Heart right ventricle (tissue), 16 donors: ENCODE measurements around the gene KCNMA1. TPM values are rescaled to one million over a fixed set of nuclear protein-coding genes. Genes with fewer than 3 reads are reported as not detected.

Experiments used
- ATAC-seq, 8 donors: fragments of 200-7000 bp; cut with Tn5 transposase; one replicate each; pipeline ENCODE4 v1.9.1; 2020; ENCODE audit warnings: mild to moderate bottlenecking in 8 of 8, moderate library complexity in 8 of 8, moderate number of reproducible peaks in 1 of 8
- DNase-seq, 2 donors: peaks; one replicate each; pipeline ENCODE4 v3.0.0-alpha.2; 2020
- H3K27ac ChIP-seq, 10 donors: fragments of 200-600 bp; sonication (generic) in 2 of 10; one replicate each; pipeline versions ENCODE4 v1.5.0 to v1.8.0; 2020 to 2022; ENCODE audit warnings: mild to moderate bottlenecking in 3 of 10
- H3K27me3 ChIP-seq, 7 donors: fragments of 200-600 bp; one replicate each; pipeline ENCODE4 v1.8.0; 2021 to 2022; ENCODE audit warnings: mild to moderate bottlenecking in 2 of 7
- H3K36me3 ChIP-seq, 9 donors: fragments of 200-600 bp; sonication (generic) in 1 of 9; one replicate each; pipeline versions ENCODE4 v1.5.0 to v1.8.0; 2020 to 2022; ENCODE audit warnings: mild to moderate bottlenecking in 2 of 9
- H3K4me1 ChIP-seq, 9 donors: fragments of 200-600 bp; sonication (generic) in 1 of 9; one replicate each; pipeline versions ENCODE4 v1.5.0 to v1.8.0; 2020 to 2022; ENCODE audit warnings: mild to moderate bottlenecking in 4 of 9
- H3K4me3 ChIP-seq, 10 donors: fragments of 200-600 bp; sonication (generic) in 2 of 10; one replicate each; pipeline versions ENCODE4 v1.5.0 to v1.8.0; 2020 to 2022; ENCODE audit warnings: mild to moderate bottlenecking in 7 of 10, moderate library complexity in 2 of 10
- H3K9me3 ChIP-seq, 11 donors: fragments of 200-600 bp in 10 of 11; sonication (generic) in 2 of 11; one replicate each; pipeline versions ENCODE4 v1.5.0 to v1.8.0; 2013 to 2022; ENCODE audit warnings: mild to moderate bottlenecking in 2 of 11, control low read depth in 1 of 11, moderate library complexity in 1 of 11
- CTCF ChIP-seq, 9 donors: fragments of 200-600 bp; sonication (generic) in 2 of 9; IDR thresholded peaks; one replicate each; pipeline versions ENCODE4 v1.5.0 to v1.8.0; 2021 to 2022; ENCODE audit warnings: antibody characterized with exemption in 9 of 9, mild to moderate bottlenecking in 5 of 9, moderate library complexity in 1 of 9
- WGBS, 2 donors: extraction: QIAGEN DNeasy Blood & Tissue Kit; methylation state at CpG; one replicate each; pipeline ENCODE4 v1.1.7; 2013; ENCODE audit warnings: inconsistent platforms in 1 of 2; 5-methylcytosine and 5-hydroxymethylcytosine counted together
- intact Hi-C, 10 donors: fragments of 100-400 bp; cut with DNase I; formaldehyde crosslinking; loops; one replicate each; pipeline versions ENCODE4 v1.11.1 to v1.14.2; 2022
- polyA plus RNA-seq, 2 donors: library from polyadenylated mRNA; stranded (reverse); fragments of 200-250 nt; gene quantifications; one replicate each; pipeline ENCODE4 v1.2.3, GENCODE V29; 2013
- total RNA-seq, 10 donors: library from RNA; stranded (reverse); fragmentation: NEBNext Ultra II Directional in 3 of 10; extraction: Animal tissue kit (Norgen Biotek cat#: 25700) in 3 of 10; gene quantifications; one replicate each; pipeline versions ENCODE4 v1.2.1 to v1.2.4, GENCODE V29; 2021 to 2023
- donor health status: Arrhythmogenic right ventricular cardiomyopathy.
- donor health status: ischemic (EF 13 %, LVEDD 7.1; RV severe dilation, severe dysfunction).
- donor health status: healthy with polysubstance abuse.
- donor health status: DM: no; HTN: yes; CAD: no.
- donor health status: DM: no; HTN: no; CAD: no.
- donor health status: ischemic (EF 25% LVEDD 6.9; RV normal size, moderate dysfunction).
- donor health status: ischemic (EF 25% LVEDD 5.7; RV mildly dilated, moderate dysfunction).
- donor health status: healthy.
- donor health status: DM: yes; HTN: yes; CAD: no.
- donor health status: Ischemic cardiomyopathy.
- donor health status: ischemic (EF 35%, LVEDD 5.7; RV mildly dilated, moderate dysfunction).
- donor health status: nonischemic (EF 11% LVEDD 7.7; RV severe dilation, severe dysfunction).
- donor health status: DM: yes; HTN: yes; CAD: no.
- donor health status: PGD.
- donor health status: ischemic (EF 29% LVEDD 5.4; RV normal size, mild dysfunction).
- donor health status: nonischemic (EF 23%, LVEDD 6.1; RV moderate dilation, normal function).

KCNMA1 gene
- total and polyA plus RNA-seq, 12 donors, result 0.59 to 5.3 (median 1.6) TPM

- WGBS, 2 donors, result 87 to 90% methylated on average over 2 of the region's 2 CpGs
Observed at GRCh38 chr10:77236700-77237099, 400.9 kb downstream of the KCNMA1 start.

GRCh38 chr10:77236029-77236428 lies 401.6 kb downstream of the KCNMA1 start:
- TF ChIP-seq CTCF (IDR thresholded peaks at IDR 0.05), result no peak
- no peak overlapping the region for H3K4me3 ChIP-seq
- ATAC-seq (no peak), DNase-seq (no peak)
- intact Hi-C loops, result no loop called here
- no peaks in the 10 kb centered on the region for H3K9me3 ChIP-seq
- 84 to 85% methylated on average over 9 of the region's 9 CpGs for WGBS, 2 donors
- no peaks in the 10 kb centered on the region for H3K36me3 ChIP-seq
- H3K27ac ChIP-seq, result no peak overlapping the region
- peaks cover 0 to 5% (median 3%) of the 10 kb centered on the region in 7 donors for H3K27me3 ChIP-seq
- no peaks in the 10 kb centered on the region for H3K4me1 ChIP-seq

More at GRCh38 chr10:77236700-77237099, 400.9 kb downstream of the KCNMA1 start:
- Histone ChIP-seq H3K9me3 (no peaks in the 10 kb centered on the region), H3K36me3 (no peaks in the 10 kb centered on the region), H3K4me3 (no peak overlapping the region), H3K4me1 (no peaks in the 10 kb centered on the region), H3K27ac (no peak overlapping the region), H3K27me3 (peaks cover 0 to 5% (median 3%) of the 10 kb centered on the region in 7 donors)
- intact Hi-C loops, result no loop called here
- ATAC-seq (no peak), DNase-seq (no peak)
- no peak for TF ChIP-seq CTCF (IDR thresholded peaks at IDR 0.05)

GRCh38 chr10:77234599-77234998 lies 403.0 kb downstream of the KCNMA1 start:
- WGBS, 2 donors, result 85 to 90% methylated on average over 1 of the region's 1 CpG
- Histone ChIP-seq H3K4me1 (no peaks in the 10 kb centered on the region), H3K27ac (no peak overlapping the region), H3K9me3 (no peaks in the 10 kb centered on the region), H3K27me3 (peaks cover 0 to 10% (median 2%) of the 10 kb centered on the region in 7 donors), H3K36me3 (no peaks in the 10 kb centered on the region), H3K4me3 (no peak overlapping the region)
- intact Hi-C loops, result no loop called here
- ATAC-seq, result no peak
- no peak for TF ChIP-seq CTCF (IDR thresholded peaks at IDR 0.05)
- no peak for DNase-seq

GRCh38 chr10:77233466-77233865 lies 404.1 kb downstream of the KCNMA1 start:
- no peak overlapping the region for H3K27ac ChIP-seq
- intact Hi-C loops, result no loop called here
- no peak for ATAC-seq

More at GRCh38 chr10:77233466-77233865, 404.1 kb downstream of the KCNMA1 start:
- Histone ChIP-seq H3K4me3 (no peak overlapping the region), H3K4me1 (no peaks in the 10 kb centered on the region), H3K36me3 (no peaks in the 10 kb centered on the region), H3K27me3 (peaks cover 0 to 12% (median 0%) of the 10 kb centered on the region in 7 donors), H3K9me3 (no peaks in the 10 kb centered on the region)
- TF ChIP-seq CTCF (IDR thresholded peaks at IDR 0.05), result no peak
- no peak for DNase-seq
- WGBS, 2 donors, result 93 to 94% methylated on average over 7 of the region's 7 CpGs
